Panc1 (cell line): ENCODE measurements around the gene HNRNPA3.
"Not testable (repeated sequence)": the region's sequence is repeated elsewhere in the genome, so short reads cannot be mapped to it uniquely, and the experiment has no call there.

Experiments
- TF ChIP-seq, protein P1 (sequence below): fragments of 450-650 bp; IDR thresholded peaks from 2 replicates; pipeline ENCODE4 v1.5.1; 2017; ENCODE audit warnings: mild to moderate bottlenecking
- TF ChIP-seq, protein P2 (sequence below), 2 experiments: IDR thresholded peaks; 2 replicates each; pipeline ENCODE4 v1.6.1; 2011 to 2012; ENCODE audit warnings: low read depth in 2 of 2, control low read depth in 1 of 2, low read length in 1 of 2, mild to moderate bottlenecking in 1 of 2, moderate library complexity in 1 of 2; ENCODE audit not compliant: insufficient read depth in 1 of 2

DNA sequence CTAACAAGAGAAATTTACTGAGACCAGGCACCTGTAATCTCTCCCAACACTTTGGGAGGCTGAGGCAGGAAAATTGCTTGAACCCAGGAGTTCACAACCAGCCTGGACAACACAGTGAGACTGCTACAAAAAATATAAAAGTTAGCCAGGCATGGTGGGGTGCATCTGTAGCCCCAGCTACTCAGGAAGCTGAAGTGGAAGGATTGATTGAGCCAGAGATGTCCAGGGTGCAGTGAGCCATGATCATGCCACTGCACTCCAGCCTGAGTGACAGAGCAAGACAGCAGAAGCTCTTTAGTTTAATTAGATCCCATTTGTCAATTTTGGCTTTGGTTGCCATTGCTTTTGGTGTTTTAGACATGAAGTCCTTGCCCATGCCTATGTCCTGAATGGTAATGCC is 32.9 kb upstream of the HNRNPA3 start:
- TF ChIP-seq, protein P1, sequence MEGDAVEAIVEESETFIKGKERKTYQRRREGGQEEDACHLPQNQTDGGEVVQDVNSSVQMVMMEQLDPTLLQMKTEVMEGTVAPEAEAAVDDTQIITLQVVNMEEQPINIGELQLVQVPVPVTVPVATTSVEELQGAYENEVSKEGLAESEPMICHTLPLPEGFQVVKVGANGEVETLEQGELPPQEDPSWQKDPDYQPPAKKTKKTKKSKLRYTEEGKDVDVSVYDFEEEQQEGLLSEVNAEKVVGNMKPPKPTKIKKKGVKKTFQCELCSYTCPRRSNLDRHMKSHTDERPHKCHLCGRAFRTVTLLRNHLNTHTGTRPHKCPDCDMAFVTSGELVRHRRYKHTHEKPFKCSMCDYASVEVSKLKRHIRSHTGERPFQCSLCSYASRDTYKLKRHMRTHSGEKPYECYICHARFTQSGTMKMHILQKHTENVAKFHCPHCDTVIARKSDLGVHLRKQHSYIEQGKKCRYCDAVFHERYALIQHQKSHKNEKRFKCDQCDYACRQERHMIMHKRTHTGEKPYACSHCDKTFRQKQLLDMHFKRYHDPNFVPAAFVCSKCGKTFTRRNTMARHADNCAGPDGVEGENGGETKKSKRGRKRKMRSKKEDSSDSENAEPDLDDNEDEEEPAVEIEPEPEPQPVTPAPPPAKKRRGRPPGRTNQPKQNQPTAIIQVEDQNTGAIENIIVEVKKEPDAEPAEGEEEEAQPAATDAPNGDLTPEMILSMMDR = not testable (repeated sequence)
- TF ChIP-seq, protein P2, sequence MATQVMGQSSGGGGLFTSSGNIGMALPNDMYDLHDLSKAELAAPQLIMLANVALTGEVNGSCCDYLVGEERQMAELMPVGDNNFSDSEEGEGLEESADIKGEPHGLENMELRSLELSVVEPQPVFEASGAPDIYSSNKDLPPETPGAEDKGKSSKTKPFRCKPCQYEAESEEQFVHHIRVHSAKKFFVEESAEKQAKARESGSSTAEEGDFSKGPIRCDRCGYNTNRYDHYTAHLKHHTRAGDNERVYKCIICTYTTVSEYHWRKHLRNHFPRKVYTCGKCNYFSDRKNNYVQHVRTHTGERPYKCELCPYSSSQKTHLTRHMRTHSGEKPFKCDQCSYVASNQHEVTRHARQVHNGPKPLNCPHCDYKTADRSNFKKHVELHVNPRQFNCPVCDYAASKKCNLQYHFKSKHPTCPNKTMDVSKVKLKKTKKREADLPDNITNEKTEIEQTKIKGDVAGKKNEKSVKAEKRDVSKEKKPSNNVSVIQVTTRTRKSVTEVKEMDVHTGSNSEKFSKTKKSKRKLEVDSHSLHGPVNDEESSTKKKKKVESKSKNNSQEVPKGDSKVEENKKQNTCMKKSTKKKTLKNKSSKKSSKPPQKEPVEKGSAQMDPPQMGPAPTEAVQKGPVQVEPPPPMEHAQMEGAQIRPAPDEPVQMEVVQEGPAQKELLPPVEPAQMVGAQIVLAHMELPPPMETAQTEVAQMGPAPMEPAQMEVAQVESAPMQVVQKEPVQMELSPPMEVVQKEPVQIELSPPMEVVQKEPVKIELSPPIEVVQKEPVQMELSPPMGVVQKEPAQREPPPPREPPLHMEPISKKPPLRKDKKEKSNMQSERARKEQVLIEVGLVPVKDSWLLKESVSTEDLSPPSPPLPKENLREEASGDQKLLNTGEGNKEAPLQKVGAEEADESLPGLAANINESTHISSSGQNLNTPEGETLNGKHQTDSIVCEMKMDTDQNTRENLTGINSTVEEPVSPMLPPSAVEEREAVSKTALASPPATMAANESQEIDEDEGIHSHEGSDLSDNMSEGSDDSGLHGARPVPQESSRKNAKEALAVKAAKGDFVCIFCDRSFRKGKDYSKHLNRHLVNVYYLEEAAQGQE (IDR thresholded peaks at IDR 0.05; ENCODE audit: insufficient read depth in 1 of 2, low read depth in 2 of 2, low read length in 1 of 2) = not testable (repeated sequence)
